Amygdala (tissue), 56 donors: ENCODE results near the gene LRP3.
"Not testable (repeated sequence)": the region's sequence is repeated elsewhere in the genome, so short reads cannot be mapped to it uniquely, and the experiment has no call there.

ENCODE experiments used
- DNase-seq, 56 donors: peaks; one replicate each; lab custom pipeline; 2025; lab: John Stamatoyannopoulos, UW

Gene LRP3

GRCh38 chr19:33175156-33175782, 18.9 kb upstream of the LRP3 start:
- DNase-seq: no peak

- DNase-seq: peak in 11 of 56 donors; percentile 39 to 69 (median 51)
Observed at GRCh38 chr19:33175886-33176669, 18.1 kb upstream of the LRP3 start.

GRCh38 chr19:33176670-33177416, 17.3 kb upstream of the LRP3 start:
- peak; percentile 80 to 100 (median 94) for DNase-seq

- peak in 16 of 56 donors; percentile 65 to 89 (median 78) for DNase-seq
Observed at GRCh38 chr19:33177417-33177979, 16.6 kb upstream of the LRP3 start.

- peak in 1 of 56 donors; percentile 29 for DNase-seq
Observed at GRCh38 chr19:33186431-33187182, 7.5 kb upstream of the LRP3 start.

GRCh38 chr19:33187183-33187540, 7.0 kb upstream of the LRP3 start:
- DNase-seq: no peak

- DNase-seq: no peak
Observed at GRCh38 chr19:33189453-33189852, 4.7 kb upstream of the LRP3 start.

GRCh38 chr19:33191092-33191491, 3.0 kb upstream of the LRP3 start:
- DNase-seq: not testable (repeated sequence)

- no peak for DNase-seq
Observed at GRCh38 chr19:33191501-33191900, 2.6 kb upstream of the LRP3 start.

- DNase-seq: no peak
Observed at GRCh38 chr19:33192010-33192409, 2.1 kb upstream of the LRP3 start.

GRCh38 chr19:33193269-33193864, 763 bp upstream of the LRP3 start:
- no peak for DNase-seq

- DNase-seq: peak in 1 of 56 donors; percentile 26
Observed at GRCh38 chr19:33194532-33194885, 379 bp downstream of the LRP3 start.

GRCh38 chr19:33194886-33195644, 935 bp downstream of the LRP3 start:
- DNase-seq: peak in 5 of 56 donors; percentile 27 to 43 (median 33)

- DNase-seq: no peak
Observed at GRCh38 chr19:33195645-33196347, 1.7 kb downstream of the LRP3 start.

GRCh38 chr19:33196446-33197193, 2.5 kb downstream of the LRP3 start:
- DNase-seq: no peak

GRCh38 chr19:33197591-33198000, 3.5 kb downstream of the LRP3 start:
- DNase-seq: no peak

GRCh38 chr19:33198169-33198568, 4.0 kb downstream of the LRP3 start:
- DNase-seq: no peak
